GM12878 (cell line): Measurements from ENCODE around the gene TGFB1. TPM values are rescaled to one million over a fixed set of nuclear protein-coding genes. Genes with fewer than 3 reads are reported as not detected.

Source experiments
- ATAC-seq: fragments of 200-7000 bp; cut with Tn5 transposase; 3 replicates; pipeline ENCODE4 v1.9.1; 2020; ENCODE audit warnings: mild to moderate bottlenecking, moderate library complexity
- BruUV-seq: library from RNA; stranded (reverse); fragments of 400-500 nt; replicated peaks from 2 replicates; lab custom pipeline; 2021; lab: Mats Ljungman, UMichigan
- CTCF ChIA-PET: fragments of 300-600 bp; sonication (Branson Sonifier 250); formaldehyde crosslinking; extraction: SDS; loops from one replicate; lab custom pipeline; 2021; ENCODE audit warnings: inconsistent platforms; lab: Yijun Ruan, JAX
- POLR2A ChIA-PET: fragments of 350-600 bp; formaldehyde crosslinking; extraction: SDS; loops from one replicate; lab custom pipeline; 2021; ENCODE audit warnings: inconsistent platforms; lab: Charles Lee
- RAD21 ChIA-PET: fragments of 300-600 bp; sonication (Branson Sonifier 250); formaldehyde crosslinking; loops from one replicate; lab custom pipeline; 2023; ENCODE audit warnings: antibody characterized with exemption; ENCODE audit not compliant: unreplicated experiment; lab: Charles Lee
- SMC1A ChIA-PET: fragments of 300-600 bp; sonication (Branson Sonifier 250); formaldehyde crosslinking; loops from one replicate; lab custom pipeline; 2023; ENCODE audit not compliant: unreplicated experiment, uncharacterized antibody; lab: Charles Lee
- DNase-seq: peaks from one replicate; pipeline ENCODE4 v3.0.0-alpha.2; 2011; ENCODE audit warnings: low read depth, low spot score
- FAIRE-seq: peaks from 3 replicates; lab custom pipeline; 2011; peaks lifted over from hg19 to GRCh38; lab: Jason Lieb, UNC
- H2AFZ ChIP-seq: 2 replicates; pipeline ENCODE4 v1.6.0; 2011; ENCODE audit warnings: low read depth, low read length, control low read depth; ENCODE audit not compliant: control insufficient read depth
- H3K27ac ChIP-seq: 2 replicates; pipeline ENCODE4 v1.5.1; 2011; ENCODE audit warnings: control low read depth; ENCODE audit not compliant: control insufficient read depth, insufficient read depth
- H3K27me3 ChIP-seq, 2 experiments: replicated peaks in 1 of 2; 2 replicates each; pipeline versions ENCODE4 v1.6.0 to v1.6.1; 2011; ENCODE audit warnings: low read length in 1 of 2; ENCODE audit not compliant: control insufficient read depth in 2 of 2, insufficient read depth in 2 of 2
- H3K36me3 ChIP-seq, 2 experiments: 2 replicates each; pipeline ENCODE4 v1.5.1; 2011; ENCODE audit warnings: low read length in 1 of 2; ENCODE audit not compliant: control insufficient read depth in 2 of 2, insufficient read depth in 2 of 2
- H3K4me1 ChIP-seq: 2 replicates; pipeline ENCODE4 v1.6.1; 2011; ENCODE audit warnings: mild to moderate bottlenecking, low read length, moderate library complexity, mixed read lengths; ENCODE audit not compliant: control insufficient read depth, insufficient read depth
- H3K4me2 ChIP-seq: 2 replicates; pipeline ENCODE4 v1.6.0; 2011; ENCODE audit warnings: control low read depth; ENCODE audit not compliant: control insufficient read depth, insufficient read depth
- H3K4me3 ChIP-seq: fragments of 200-600 bp; sonication (generic); 2 replicates; pipeline ENCODE4 v1.5.1; 2016
- H3K79me2 ChIP-seq: 2 replicates; pipeline ENCODE4 v1.6.0; 2011; ENCODE audit warnings: low read length; ENCODE audit not compliant: control insufficient read depth, insufficient read depth
- H3K9ac ChIP-seq: 2 replicates; pipeline ENCODE4 v1.8.0; 2011; ENCODE audit warnings: low read length, control low read depth, mixed read lengths; ENCODE audit not compliant: control insufficient read depth, insufficient read depth
- H3K9me3 ChIP-seq: replicated peaks from 3 replicates; pipeline ENCODE4 v1.5.1; 2011; ENCODE audit warnings: mild to moderate bottlenecking, low read length; ENCODE audit not compliant: control insufficient read depth, insufficient read depth
- H4K20me1 ChIP-seq: 2 replicates; pipeline ENCODE4 v1.6.0; 2011; ENCODE audit not compliant: control insufficient read depth, insufficient read depth
- EED ChIP-seq: sonication (generic); IDR thresholded peaks from 2 replicates; pipeline ENCODE4 v1.6.1; 2016; ENCODE audit warnings: antibody characterized with exemption, low read depth
- IKZF1 ChIP-seq: fragments of 450-650 bp; conservative IDR thresholded peaks from 2 replicates; pipeline ENCODE4 v1.6.1; 2017; ENCODE audit warnings: antibody characterized with exemption, mild to moderate bottlenecking
- IKZF2 ChIP-seq, 2 experiments: fragments of 450-650 bp; IDR thresholded peaks; 2 replicates each; pipeline ENCODE4 v1.6.1; 2017; ENCODE audit warnings: mild to moderate bottlenecking in 2 of 2, moderate library complexity in 2 of 2
- MYC ChIP-seq: IDR thresholded peaks from 2 replicates; pipeline ENCODE4 v1.6.1; 2011; ENCODE audit warnings: mild to moderate bottlenecking, low read length, moderate library complexity, inconsistent platforms; ENCODE audit not compliant: insufficient read depth, insufficient replicate concordance, insufficient read length, severe bottlenecking
- POLR2A ChIP-seq: IDR thresholded peaks from 2 replicates; pipeline ENCODE4 v1.6.1; 2011; ENCODE audit warnings: low read depth, mild to moderate bottlenecking, low read length
- WGBS: methylation state at CpG from one replicate; pipeline ENCODE4 v1.1.6; 2016; ENCODE audit warnings: low lambda C conversion rate; ENCODE audit not compliant: insufficient replicate concordance, insufficient coverage; ENCODE audit errors: missing lambda C conversion rate; 5-methylcytosine and 5-hydroxymethylcytosine counted together
- in situ Hi-C: fragments of 300-500 bp; cut with MboI; formaldehyde crosslinking; loops from 9 replicates; pipeline ENCODE4 v1.14.3; 2018; ENCODE audit warnings: mixed read lengths
- intact Hi-C: fragments of 100-400 bp; cut with micrococcal nuclease; formaldehyde crosslinking; loops from one replicate; pipeline ENCODE4 v1.14.2; 2022; ENCODE audit not compliant: unreplicated experiment
- polyA plus RNA-seq, 11 experiments: library from polyadenylated mRNA; depleted of rRNA in 4 of 11; unstranded in 6 of 11; stranded (reverse) in 5 of 11; fragments of >200 nt; fragmentation: Nextera tagmentation in 4 of 11; fragmentation: Illumina TruSeq in 1 of 11; extraction: Ambion mirVana in 4 of 11; extraction: Trizol in 1 of 11; gene quantifications; 1 replicate in 1 of 11; 2 replicates in 10 of 11; pipeline versions ENCODE4 v1.2.1 to v1.2.3, GENCODE V29; 2011 to 2016; ENCODE audit warnings: inconsistent platforms in 2 of 11, missing spikeins in 2 of 11, low read depth in 1 of 11
- total RNA-seq, 4 experiments: library from RNA; depleted of rRNA in 3 of 4; stranded (reverse); fragments of >200 nt in 3 of 4; fragmentation: Illumina TruSeq in 1 of 4; extraction: Trizol in 1 of 4; gene quantifications; 2 replicates each; pipeline versions ENCODE4 v1.2.1 to v1.2.3, GENCODE V29; 2013 to 2021
- TF ChIP-seq, protein P1 (sequence below): IDR thresholded peaks from 2 replicates; pipeline ENCODE4 v1.6.1; 2011; ENCODE audit warnings: borderline replicate concordance, low read depth, mild to moderate bottlenecking, moderate library complexity, low read length; ENCODE audit not compliant: insufficient read depth, poor library complexity, severe bottlenecking
- TF ChIP-seq, protein P2 (sequence below): fragments of 450-650 bp; IDR thresholded peaks from 2 replicates; pipeline ENCODE4 v1.6.1; 2017; ENCODE audit warnings: low read depth, mild to moderate bottlenecking, moderate library complexity
- TF ChIP-seq, protein P3 (sequence below): IDR thresholded peaks from 2 replicates; pipeline ENCODE4 v1.6.1; 2012; ENCODE audit warnings: improper control_type of control experiment, low read depth, low read length; ENCODE audit not compliant: insufficient replicate concordance

Gene TGFB1
- total and polyA plus RNA-seq, 10 of the 15 experiments (the other 5 are each of a cell fraction or from before 2014, with no cell fraction given): 0.23 to 120 (median 10.9) TPM

DNA sequence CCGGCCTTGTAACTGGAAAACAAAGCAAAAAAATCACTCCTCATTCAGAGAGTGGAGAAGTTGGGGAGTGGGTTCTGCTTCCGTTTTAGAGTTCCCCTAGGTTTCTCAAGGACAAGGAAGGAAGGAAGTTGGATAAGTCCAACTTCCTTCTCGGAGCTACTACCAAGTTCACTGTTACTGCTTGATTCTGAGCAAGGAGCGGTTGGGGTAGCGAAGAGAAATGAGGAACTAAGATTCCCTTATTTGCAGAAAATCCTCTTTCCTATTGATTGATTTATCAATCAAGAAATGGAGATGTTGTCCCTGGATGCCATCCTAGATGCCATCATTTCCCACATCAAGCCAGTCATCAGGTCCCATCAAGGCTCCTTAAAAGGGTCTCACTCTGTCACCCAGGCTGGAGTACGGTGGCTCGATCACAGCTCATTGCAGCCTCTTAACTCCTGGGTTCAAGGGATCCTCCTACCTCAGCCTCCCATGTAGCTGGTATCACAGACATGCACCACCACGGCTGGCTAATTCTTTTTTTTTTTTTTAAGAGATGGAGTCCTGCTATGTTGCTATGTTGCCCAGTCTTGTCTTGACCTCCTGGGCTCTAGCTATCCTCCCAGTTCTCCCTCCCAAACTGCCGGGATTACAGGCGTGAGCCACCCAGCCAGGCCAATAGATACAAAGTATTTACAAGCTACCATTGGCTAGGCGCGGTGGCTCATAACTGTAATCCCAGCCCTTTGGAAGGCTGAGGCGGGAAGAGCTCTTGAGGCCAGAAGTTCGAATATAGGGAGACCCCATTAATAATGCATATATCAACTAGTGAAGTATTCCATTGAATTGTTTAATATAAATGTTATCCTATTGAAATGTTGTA is 11.0 kb upstream of the TGFB1 start:
- CTCF ChIA-PET: interaction anchor here (0.6 to 9.3 kb wide), 18 partner anchors 11 to 1376 kb away, joined by 3 to 91 read pairs (median 4); partner anchors contain the start of genes DMAC2 and TGFB1

More for the DNA sequence above, 11.0 kb upstream of the TGFB1 start:
- Histone ChIP-seq H3K27me3 (no peaks in the 10 kb centered on the region), H3K27ac (peak overlapping the region; percentile 94), H3K4me3 (peak overlapping the region; percentile 92), H3K9me3 (no peaks in the 10 kb centered on the region), H3K4me1 (peaks cover 28% of the 10 kb centered on the region), H3K79me2 (peaks cover 27% of the 10 kb centered on the region), H3K4me2 (peak overlapping the region; percentile 73), H2AFZ (peak overlapping the region; percentile 73), H3K9ac (peak overlapping the region; percentile 97), H4K20me1 (no peaks in the 10 kb centered on the region), H3K36me3 (no peaks in the 10 kb centered on the region)
- ATAC-seq (no peak), DNase-seq (no peak), FAIRE-seq (no peak)
- in situ Hi-C loops (no loop called here), intact Hi-C loops (loop anchor here (2.0 kb wide), 1 partner anchor 32 kb away; the partner anchor contains the start of genes BCKDHA and EXOSC5)
- ChIA-PET SMC1A (interaction anchor here (0.9 to 4.7 kb wide), 14 partner anchors 8 to 187 kb away, joined by 3 to 24 read pairs (median 6); partner anchors contain the start of genes DMAC2 and TMEM91), RAD21 (interaction anchor here (0.6 to 4.3 kb wide), 15 partner anchors 9 to 1174 kb away, joined by 3 to 41 read pairs (median 5); partner anchors contain the start of genes DMAC2, HNRNPUL1 and TGFB1), POLR2A (interaction anchor here (0.5 to 3.3 kb wide), 18 partner anchors 9 to 930 kb away, joined by 3 to 46 read pairs (median 5); partner anchors contain the start of genes HNRNPUL1 and TGFB1)
- WGBS: 58% methylated on average over 14 of the region's 14 CpGs
- TF ChIP-seq IKZF1 (peak; percentile 21), IKZF2 (IDR thresholded peaks at IDR 0.05) (0 out of 4 replicates have a peak, but pooled peaks have one; percentile 24 to 31), POLR2A (no peak), EED (peak; percentile 44; the same call in 1 of the 2 replicates), MYC (no peak)
- TF ChIP-seq, protein P1, sequence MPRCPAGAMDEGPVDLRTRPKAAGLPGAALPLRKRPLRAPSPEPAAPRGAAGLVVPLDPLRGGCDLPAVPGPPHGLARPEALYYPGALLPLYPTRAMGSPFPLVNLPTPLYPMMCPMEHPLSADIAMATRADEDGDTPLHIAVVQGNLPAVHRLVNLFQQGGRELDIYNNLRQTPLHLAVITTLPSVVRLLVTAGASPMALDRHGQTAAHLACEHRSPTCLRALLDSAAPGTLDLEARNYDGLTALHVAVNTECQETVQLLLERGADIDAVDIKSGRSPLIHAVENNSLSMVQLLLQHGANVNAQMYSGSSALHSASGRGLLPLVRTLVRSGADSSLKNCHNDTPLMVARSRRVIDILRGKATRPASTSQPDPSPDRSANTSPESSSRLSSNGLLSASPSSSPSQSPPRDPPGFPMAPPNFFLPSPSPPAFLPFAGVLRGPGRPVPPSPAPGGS: no peak
- TF ChIP-seq, protein P2, sequence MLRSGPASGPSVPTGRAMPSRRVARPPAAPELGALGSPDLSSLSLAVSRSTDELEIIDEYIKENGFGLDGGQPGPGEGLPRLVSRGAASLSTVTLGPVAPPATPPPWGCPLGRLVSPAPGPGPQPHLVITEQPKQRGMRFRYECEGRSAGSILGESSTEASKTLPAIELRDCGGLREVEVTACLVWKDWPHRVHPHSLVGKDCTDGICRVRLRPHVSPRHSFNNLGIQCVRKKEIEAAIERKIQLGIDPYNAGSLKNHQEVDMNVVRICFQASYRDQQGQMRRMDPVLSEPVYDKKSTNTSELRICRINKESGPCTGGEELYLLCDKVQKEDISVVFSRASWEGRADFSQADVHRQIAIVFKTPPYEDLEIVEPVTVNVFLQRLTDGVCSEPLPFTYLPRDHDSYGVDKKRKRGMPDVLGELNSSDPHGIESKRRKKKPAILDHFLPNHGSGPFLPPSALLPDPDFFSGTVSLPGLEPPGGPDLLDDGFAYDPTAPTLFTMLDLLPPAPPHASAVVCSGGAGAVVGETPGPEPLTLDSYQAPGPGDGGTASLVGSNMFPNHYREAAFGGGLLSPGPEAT: peak; percentile 71; the same call in 1 of the 2 replicates
- TF ChIP-seq, protein P3, sequence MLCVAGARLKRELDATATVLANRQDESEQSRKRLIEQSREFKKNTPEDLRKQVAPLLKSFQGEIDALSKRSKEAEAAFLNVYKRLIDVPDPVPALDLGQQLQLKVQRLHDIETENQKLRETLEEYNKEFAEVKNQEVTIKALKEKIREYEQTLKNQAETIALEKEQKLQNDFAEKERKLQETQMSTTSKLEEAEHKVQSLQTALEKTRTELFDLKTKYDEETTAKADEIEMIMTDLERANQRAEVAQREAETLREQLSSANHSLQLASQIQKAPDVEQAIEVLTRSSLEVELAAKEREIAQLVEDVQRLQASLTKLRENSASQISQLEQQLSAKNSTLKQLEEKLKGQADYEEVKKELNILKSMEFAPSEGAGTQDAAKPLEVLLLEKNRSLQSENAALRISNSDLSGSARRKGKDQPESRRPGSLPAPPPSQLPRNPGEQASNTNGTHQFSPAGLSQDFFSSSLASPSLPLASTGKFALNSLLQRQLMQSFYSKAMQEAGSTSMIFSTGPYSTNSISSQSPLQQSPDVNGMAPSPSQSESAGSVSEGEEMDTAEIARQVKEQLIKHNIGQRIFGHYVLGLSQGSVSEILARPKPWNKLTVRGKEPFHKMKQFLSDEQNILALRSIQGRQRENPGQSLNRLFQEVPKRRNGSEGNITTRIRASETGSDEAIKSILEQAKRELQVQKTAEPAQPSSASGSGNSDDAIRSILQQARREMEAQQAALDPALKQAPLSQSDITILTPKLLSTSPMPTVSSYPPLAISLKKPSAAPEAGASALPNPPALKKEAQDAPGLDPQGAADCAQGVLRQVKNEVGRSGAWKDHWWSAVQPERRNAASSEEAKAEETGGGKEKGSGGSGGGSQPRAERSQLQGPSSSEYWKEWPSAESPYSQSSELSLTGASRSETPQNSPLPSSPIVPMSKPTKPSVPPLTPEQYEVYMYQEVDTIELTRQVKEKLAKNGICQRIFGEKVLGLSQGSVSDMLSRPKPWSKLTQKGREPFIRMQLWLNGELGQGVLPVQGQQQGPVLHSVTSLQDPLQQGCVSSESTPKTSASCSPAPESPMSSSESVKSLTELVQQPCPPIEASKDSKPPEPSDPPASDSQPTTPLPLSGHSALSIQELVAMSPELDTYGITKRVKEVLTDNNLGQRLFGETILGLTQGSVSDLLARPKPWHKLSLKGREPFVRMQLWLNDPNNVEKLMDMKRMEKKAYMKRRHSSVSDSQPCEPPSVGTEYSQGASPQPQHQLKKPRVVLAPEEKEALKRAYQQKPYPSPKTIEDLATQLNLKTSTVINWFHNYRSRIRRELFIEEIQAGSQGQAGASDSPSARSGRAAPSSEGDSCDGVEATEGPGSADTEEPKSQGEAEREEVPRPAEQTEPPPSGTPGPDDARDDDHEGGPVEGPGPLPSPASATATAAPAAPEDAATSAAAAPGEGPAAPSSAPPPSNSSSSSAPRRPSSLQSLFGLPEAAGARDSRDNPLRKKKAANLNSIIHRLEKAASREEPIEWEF: peak; percentile 5
- no TSS peak for BruUV-seq
